MCF 10A (cell line): ENCODE results near the gene SPDYE4. TPM values are rescaled to one million over a fixed set of nuclear protein-coding genes. Genes with fewer than 3 reads are reported as not detected.

Source experiments
- BruUV-seq: library from RNA; stranded (reverse); fragments of 400-500 nt; replicated peaks from 2 replicates; lab custom pipeline; 2021; lab: Mats Ljungman, UMichigan
- CTCF ChIA-PET: fragments of 300-600 bp; sonication (Branson Sonifier 250); formaldehyde crosslinking; extraction: SDS; loops from one replicate; lab custom pipeline; 2021; ENCODE audit warnings: antibody characterized with exemption, inconsistent platforms; lab: Yijun Ruan, JAX
- POLR2A ChIA-PET: fragments of 300-600, 350-650 bp; sonication (Branson Sonifier 250); formaldehyde crosslinking; extraction: SDS; loops from one replicate; lab custom pipeline; 2020; ENCODE audit warnings: antibody characterized with exemption, inconsistent platforms; lab: Yijun Ruan, JAX
- DNase-seq: peaks from one replicate; pipeline ENCODE4 v3.0.0-alpha.2; 2018; ENCODE audit not compliant: unreplicated experiment
- H3K27ac Mint-ChIP-seq: one replicate; pipeline ENCODE4 v1.8.0; 2022; ENCODE audit warnings: mild to moderate bottlenecking, low read depth, mixed read lengths; ENCODE audit not compliant: unreplicated experiment
- H3K27me3 Mint-ChIP-seq: one replicate; pipeline ENCODE4 v1.8.0; 2022; ENCODE audit warnings: mixed read lengths; ENCODE audit not compliant: insufficient read depth, unreplicated experiment
- H3K36me3 Mint-ChIP-seq: one replicate; pipeline ENCODE4 v1.8.0; 2022; ENCODE audit warnings: mild to moderate bottlenecking, moderate library complexity, mixed read lengths; ENCODE audit not compliant: insufficient read depth, unreplicated experiment
- H3K4me1 Mint-ChIP-seq: one replicate; pipeline ENCODE4 v1.8.0; 2022; ENCODE audit warnings: mixed read lengths; ENCODE audit not compliant: insufficient read depth, unreplicated experiment
- H3K4me3 Mint-ChIP-seq: one replicate; pipeline ENCODE4 v1.8.0; 2022; ENCODE audit warnings: mild to moderate bottlenecking, moderate library complexity, mixed read lengths; ENCODE audit not compliant: unreplicated experiment
- H3K9me3 Mint-ChIP-seq: one replicate; pipeline ENCODE4 v1.8.0; 2022; ENCODE audit warnings: mixed read lengths; ENCODE audit not compliant: unreplicated experiment
- CTCF ChIP-seq: fragments of 200-600 bp; IDR thresholded peaks from one replicate; pipeline ENCODE4 v1.8.0; 2022; ENCODE audit warnings: antibody characterized with exemption, mild to moderate bottlenecking; ENCODE audit not compliant: unreplicated experiment
- intact Hi-C: fragments of 100-400 bp; cut with micrococcal nuclease; formaldehyde crosslinking; loops from 2 replicates; pipeline ENCODE4 v1.14.1; 2022
- total RNA-seq: library from RNA; stranded (reverse); gene quantifications from 2 replicates; pipeline ENCODE4 v1.2.3, GENCODE V29; 2022

Gene SPDYE4
- total RNA-seq, 1 experiment from 2014 or later: not detected

GRCh38 chr17:8781776-8782175, 23.4 kb upstream of the SPDYE4 start:
- no peak overlapping the region for H3K27ac Mint-ChIP-seq
- no peak for TF ChIP-seq CTCF
- no peaks in the 10 kb centered on the region for H3K9me3 Mint-ChIP-seq
- no TSS peak for BruUV-seq
- intact Hi-C loops: no loop called here
- H3K4me1 Mint-ChIP-seq: no peaks in the 10 kb centered on the region
- no peak for DNase-seq
- no peaks in the 10 kb centered on the region for H3K36me3 Mint-ChIP-seq
- H3K27me3 Mint-ChIP-seq: peaks cover 24% of the 10 kb centered on the region
- ChIA-PET CTCF (interaction anchor here (1.1 kb wide), 1 partner anchor 83 kb away, joined by 3 read pairs; no protein-coding TSS in a partner anchor), POLR2A (interaction anchor here (1.1 kb wide), 1 partner anchor 27 kb away, joined by 3 read pairs; no protein-coding TSS in a partner anchor)
- no peak overlapping the region for H3K4me3 Mint-ChIP-seq

- no TSS peak for BruUV-seq
- Mint-ChIP-seq H3K36me3 (no peaks in the 10 kb centered on the region), H3K4me3 (no peak overlapping the region), H3K27me3 (peaks cover 56% of the 10 kb centered on the region), H3K4me1 (no peaks in the 10 kb centered on the region), H3K27ac (no peak overlapping the region), H3K9me3 (no peaks in the 10 kb centered on the region)
- no peak for TF ChIP-seq CTCF
- intact Hi-C loops: no loop called here
- POLR2A ChIA-PET: no interaction called here
- DNase-seq: no peak
- CTCF ChIA-PET: interaction anchor here (0.7 to 2.7 kb wide), 4 partner anchors 9 to 365 kb away, joined by 3 to 28 read pairs (median 4); no protein-coding TSS in a partner anchor
Observed at GRCh38 chr17:8776881-8777280, 18.5 kb upstream of the SPDYE4 start.

GRCh38 chr17:8776248-8776647, 17.9 kb upstream of the SPDYE4 start:
- no peaks in the 10 kb centered on the region for H3K36me3 Mint-ChIP-seq
- BruUV-seq: no TSS peak
- peaks cover 56% of the 10 kb centered on the region for H3K27me3 Mint-ChIP-seq
- intact Hi-C loops: no loop called here
- ChIA-PET POLR2A (no interaction called here), CTCF (interaction anchor here (1.0 to 2.7 kb wide), 3 partner anchors 9 to 339 kb away, joined by 3 to 28 read pairs (median 5); no protein-coding TSS in a partner anchor)
- DNase-seq: no peak
- no peak overlapping the region for H3K4me3 Mint-ChIP-seq
- no peaks in the 10 kb centered on the region for H3K4me1 Mint-ChIP-seq
- no peaks in the 10 kb centered on the region for H3K9me3 Mint-ChIP-seq
- no peak overlapping the region for H3K27ac Mint-ChIP-seq
- TF ChIP-seq CTCF: no peak

- no peak for DNase-seq
- no peaks in the 10 kb centered on the region for H3K4me1 Mint-ChIP-seq
- intact Hi-C loops: no loop called here
- no peak overlapping the region for H3K27ac Mint-ChIP-seq
- no peaks in the 10 kb centered on the region for H3K9me3 Mint-ChIP-seq
- peaks cover 33% of the 10 kb centered on the region for H3K27me3 Mint-ChIP-seq
- ChIA-PET POLR2A (no interaction called here), CTCF (interaction anchor here (0.5 to 3.3 kb wide), 4 partner anchors 12 to 942 kb away, joined by 3 to 18 read pairs (median 4); no protein-coding TSS in a partner anchor)
- no peaks in the 10 kb centered on the region for H3K36me3 Mint-ChIP-seq
- no peak for TF ChIP-seq CTCF
- no TSS peak for BruUV-seq
- no peak overlapping the region for H3K4me3 Mint-ChIP-seq
Observed at GRCh38 chr17:8766731-8767130, 8.4 kb upstream of the SPDYE4 start.
